ENCODE data around the gene ZXDC.

The ZXDC gene

DNA sequence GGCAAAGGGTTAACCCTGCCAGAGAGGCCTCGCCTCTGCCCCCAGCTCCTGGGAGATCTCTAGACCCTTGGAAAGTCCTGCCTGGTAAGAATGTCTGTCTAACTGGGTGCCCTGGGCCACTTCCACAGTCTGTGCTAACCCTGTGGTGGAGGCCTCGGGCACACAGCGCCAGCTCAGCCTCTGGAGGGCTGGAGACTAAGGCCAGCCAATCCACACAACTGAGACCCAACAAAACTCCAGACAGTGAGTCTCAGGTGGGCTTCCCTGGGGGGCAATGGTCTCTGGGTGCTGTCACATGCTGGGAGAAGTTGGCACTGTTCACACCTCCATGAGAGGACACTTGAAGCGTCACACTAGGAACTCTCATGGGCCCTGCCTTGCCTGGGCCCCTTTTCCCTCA, 19.5 kb downstream of the ZXDC start:
- no peak overlapping the region for H3K4me3 ChIP-seq (ENCODE audit: low read depth, low read length)
- TF ChIP-seq, protein P1, sequence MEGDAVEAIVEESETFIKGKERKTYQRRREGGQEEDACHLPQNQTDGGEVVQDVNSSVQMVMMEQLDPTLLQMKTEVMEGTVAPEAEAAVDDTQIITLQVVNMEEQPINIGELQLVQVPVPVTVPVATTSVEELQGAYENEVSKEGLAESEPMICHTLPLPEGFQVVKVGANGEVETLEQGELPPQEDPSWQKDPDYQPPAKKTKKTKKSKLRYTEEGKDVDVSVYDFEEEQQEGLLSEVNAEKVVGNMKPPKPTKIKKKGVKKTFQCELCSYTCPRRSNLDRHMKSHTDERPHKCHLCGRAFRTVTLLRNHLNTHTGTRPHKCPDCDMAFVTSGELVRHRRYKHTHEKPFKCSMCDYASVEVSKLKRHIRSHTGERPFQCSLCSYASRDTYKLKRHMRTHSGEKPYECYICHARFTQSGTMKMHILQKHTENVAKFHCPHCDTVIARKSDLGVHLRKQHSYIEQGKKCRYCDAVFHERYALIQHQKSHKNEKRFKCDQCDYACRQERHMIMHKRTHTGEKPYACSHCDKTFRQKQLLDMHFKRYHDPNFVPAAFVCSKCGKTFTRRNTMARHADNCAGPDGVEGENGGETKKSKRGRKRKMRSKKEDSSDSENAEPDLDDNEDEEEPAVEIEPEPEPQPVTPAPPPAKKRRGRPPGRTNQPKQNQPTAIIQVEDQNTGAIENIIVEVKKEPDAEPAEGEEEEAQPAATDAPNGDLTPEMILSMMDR (IDR thresholded peaks at IDR 0.05; ENCODE audit: low read depth, low read length), result no peak

DNA sequence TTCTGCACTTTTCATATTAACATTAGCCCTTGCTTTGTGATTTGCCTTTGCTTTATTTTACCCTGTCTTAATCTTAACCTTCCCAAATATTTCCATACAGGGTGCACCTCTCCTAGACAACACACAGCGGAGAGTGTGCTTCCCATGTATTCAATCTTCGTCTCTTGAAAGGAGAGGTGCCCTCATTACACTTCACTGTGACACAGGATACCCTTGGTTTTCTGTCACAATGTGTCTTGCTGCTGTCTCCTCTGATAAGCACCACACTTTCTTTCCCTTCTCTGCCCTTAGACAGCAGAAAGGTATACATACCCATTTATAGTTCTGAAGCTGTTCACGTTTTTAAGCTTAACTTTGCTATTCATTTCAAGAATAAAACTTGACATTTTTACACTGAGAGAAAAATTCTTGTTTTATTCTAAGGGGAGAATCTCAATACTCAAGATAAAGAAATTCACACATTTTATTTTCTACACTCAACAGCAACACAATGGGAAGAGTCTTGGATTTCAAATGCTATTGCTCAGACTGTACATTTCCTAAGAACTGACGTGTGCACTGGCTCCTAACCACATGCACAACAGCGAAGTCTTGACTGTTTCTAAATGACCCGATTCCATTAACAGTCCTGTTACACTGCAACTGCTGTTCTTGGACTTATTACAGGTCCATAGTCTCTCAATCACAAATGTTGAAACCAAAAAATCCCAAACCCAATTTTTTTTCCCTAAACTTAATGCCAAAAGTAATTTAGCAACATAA, 21.1 kb downstream of the ZXDC start:
- H3K4me3 ChIP-seq (ENCODE audit: low read depth, low read length), result no peak overlapping the region
- TF ChIP-seq, protein P1 (IDR thresholded peaks at IDR 0.05; ENCODE audit: low read depth, low read length), result no peak

DNA sequence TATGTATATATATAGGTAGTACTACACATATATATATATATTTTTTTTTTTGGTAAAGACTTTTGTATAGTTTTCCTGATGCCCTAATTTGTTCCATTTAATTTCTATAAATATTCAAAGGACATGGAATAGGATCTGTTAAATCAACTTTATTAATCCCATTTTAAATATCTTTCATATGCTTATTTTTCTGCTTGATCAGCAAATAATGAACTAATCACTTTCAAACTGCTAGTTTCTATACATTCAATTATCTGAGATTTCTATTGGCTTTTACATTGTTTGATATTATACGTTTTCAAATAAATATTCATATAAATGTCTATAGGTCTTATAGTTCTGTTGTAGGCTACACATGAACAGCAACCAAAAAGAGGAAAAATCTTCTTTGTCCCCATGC, 21.7 kb downstream of the ZXDC start:
- TF ChIP-seq, protein P1 (IDR thresholded peaks at IDR 0.05; ENCODE audit: low read depth, low read length), result no peak

DNA sequence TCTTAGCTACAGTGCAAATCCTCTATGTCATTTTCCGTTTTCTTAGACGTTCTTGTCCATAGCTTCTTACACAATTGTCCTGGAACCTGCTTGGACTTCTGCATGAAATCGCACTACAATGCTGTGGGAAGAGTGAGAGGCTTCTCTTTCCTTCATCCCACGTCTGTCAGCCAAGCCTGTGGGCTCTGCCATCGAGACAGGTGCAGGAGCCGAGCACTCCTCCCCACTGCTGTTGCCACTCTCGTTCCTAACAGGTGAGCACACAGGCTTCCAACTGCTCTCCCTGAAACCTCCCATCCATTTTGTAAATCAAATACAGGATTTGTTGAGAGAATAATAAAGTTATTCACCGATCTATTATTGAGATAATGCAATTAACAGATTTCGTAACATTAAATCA, 23.5 kb downstream of the ZXDC start:
- TF ChIP-seq, protein P1 (IDR thresholded peaks at IDR 0.05; ENCODE audit: low read depth, low read length), result no peak
- H3K4me3 ChIP-seq (ENCODE audit: low read depth, low read length), result no peak overlapping the region

More for the DNA sequence above, 21.7 kb downstream of the ZXDC start:
- no peak overlapping the region for H3K4me3 ChIP-seq (ENCODE audit: low read depth, low read length)

DNA sequence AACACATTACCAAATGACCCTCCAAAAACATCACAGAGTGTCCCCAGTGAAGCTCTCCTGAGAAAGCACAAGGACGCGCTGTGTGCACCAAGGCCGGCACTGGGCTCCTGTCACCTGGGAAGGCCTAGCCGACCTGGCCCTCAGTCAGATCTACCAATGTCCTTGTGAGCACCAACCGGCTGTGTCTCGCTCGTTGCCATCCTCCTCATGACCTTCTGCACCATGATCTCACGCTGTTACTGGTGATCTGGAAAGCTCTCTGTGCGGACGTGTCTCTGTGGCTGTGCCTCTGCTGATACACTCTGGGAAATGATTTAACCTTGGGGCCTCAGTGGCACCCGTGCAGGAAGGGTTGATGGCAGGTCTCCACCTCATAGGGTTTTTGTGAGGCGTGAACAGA, 24.2 kb downstream of the ZXDC start:
- TF ChIP-seq, protein P1 (IDR thresholded peaks at IDR 0.05; ENCODE audit: low read depth, low read length), result no peak
- no peak overlapping the region for H3K4me3 ChIP-seq (ENCODE audit: low read depth, low read length)

DNA sequence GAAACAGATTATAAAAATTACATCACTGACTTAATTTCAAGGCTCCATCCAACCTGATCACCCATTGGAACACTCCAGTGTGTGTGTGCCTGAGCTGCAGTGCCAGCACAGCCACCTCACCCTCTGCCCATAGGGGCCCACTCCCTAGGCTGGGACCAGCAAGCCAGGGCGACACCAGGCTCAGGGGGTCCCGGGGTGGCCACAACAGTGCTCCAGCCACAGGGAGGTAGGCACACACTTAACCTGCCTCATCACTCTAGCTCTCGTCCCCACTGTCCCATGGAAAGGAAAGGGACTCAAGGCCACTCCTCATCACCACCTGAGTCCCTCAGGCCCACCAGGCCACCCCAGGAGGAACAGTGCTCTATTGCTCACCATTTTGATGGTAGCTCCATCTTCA, 24.9 kb downstream of the ZXDC start:
- H3K4me3 ChIP-seq (ENCODE audit: low read depth, low read length), result no peak overlapping the region
- TF ChIP-seq, protein P1 (IDR thresholded peaks at IDR 0.05; ENCODE audit: low read depth, low read length), result no peak

DNA sequence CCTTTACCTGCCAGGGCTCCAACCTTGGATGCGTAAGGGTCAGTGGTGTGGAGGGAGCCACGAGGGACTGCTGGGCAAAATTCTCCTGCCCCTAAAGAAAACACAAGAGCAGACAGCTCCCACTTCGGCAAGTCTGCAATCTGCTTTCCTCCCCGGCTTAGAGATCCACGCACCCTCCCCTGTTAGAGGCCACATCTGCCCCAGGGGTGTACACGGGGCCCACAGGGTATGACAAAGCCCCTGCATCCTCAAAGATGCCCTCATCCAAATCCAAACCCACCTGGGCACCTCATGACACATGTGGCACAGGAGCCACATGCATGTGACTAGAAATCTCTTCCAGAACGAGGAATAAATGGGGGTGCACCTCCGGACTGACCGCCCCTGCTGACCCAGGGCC, 25.5 kb downstream of the ZXDC start:
- TF ChIP-seq, protein P1 (IDR thresholded peaks at IDR 0.05; ENCODE audit: low read depth, low read length), result no peak
- no peak overlapping the region for H3K4me3 ChIP-seq (ENCODE audit: low read depth, low read length)

All from WI38 (cell line).